ENCODE measurements around the gene MC1R. TPM values are rescaled to one million over a fixed set of nuclear protein-coding genes. Genes with fewer than 3 reads are reported as not detected.
"Not testable (repeated sequence)": the region's sequence is repeated elsewhere in the genome, so short reads cannot be mapped to it uniquely, and the experiment has no call there.

Gene MC1R
- total and polyA plus RNA-seq, 4 experiments from 2014 or later, result 0.22 to 13.5 (median 12.6) TPM; not detected in 1

DNA sequence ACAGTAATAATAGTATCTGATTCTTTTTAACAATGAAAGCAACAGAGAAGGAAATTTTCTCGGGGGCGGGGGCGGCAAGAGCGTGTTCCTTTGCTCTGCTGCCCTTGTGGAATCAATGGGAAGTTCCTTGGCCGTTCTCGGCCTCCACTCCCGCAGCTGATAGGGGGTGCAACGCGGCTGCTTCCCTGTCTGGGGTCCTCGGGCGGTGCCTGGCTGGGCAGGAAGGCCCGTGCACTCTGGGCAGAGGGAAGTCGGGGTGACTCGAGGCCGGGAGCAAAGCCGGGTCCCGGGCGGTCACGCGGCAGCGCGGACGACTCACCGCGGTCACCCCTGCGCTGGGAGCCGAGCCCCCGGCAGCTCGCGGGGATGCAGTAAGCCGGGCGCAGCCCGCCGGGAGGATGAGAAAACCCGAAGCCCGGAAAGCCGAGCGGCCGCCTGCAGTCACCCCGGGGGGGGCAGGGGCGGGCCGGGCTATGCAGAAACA, 7.0 kb downstream of the MC1R start:
- intact Hi-C loops (cut with micrococcal nuclease), result loop anchor here (1.0 kb wide), 1 partner anchor 22 kb away; no protein-coding TSS in a partner anchor
- POLR2A ChIA-PET (ENCODE audit: partially characterized antibody), result interaction anchor here (1.1 to 1.3 kb wide), 2 partner anchors 8 to 52 kb away, joined by 3 read pairs; partner anchors contain the start of gene TCF25

DNA sequence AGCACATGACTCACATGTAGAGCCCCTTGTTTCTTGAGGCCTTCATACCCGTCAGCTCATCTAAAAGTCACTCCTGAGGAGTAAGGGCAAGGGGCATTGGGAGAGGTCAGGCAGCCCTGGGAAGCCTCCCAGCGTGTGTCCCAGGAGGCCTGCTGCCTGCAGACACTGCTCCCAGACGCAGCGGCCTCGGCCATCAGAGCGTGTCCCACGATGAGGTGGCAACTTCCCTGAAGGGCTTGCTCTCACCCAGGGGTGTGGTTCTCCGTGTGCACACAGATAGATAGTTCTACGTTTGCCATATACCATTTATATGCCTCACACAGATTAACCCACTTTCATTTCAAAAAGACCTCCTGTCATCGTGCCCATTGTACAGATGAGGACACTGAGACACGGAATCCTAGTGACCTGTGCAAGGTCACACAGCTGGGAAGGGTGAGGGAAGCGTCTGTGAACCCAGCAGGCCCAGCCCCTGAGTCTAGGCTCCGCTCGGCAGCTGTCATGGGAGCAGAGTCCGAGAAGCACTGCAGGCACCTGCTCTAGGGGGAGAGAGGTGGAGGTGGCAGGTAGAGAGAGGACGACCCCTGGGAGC, 12.7 kb downstream of the MC1R start:
- Mint-ChIP-seq H3K27me3 (peaks cover 8 to 14% of the 10 kb centered on the region in 2 donors), H3K9me3 (no peaks in the 10 kb centered on the region), H3K36me3 (no peaks in the 10 kb centered on the region), H3K27ac (no peak overlapping the region), H3K4me3 (no peak overlapping the region), H3K4me1 (no peaks in the 10 kb centered on the region)
- H3K27me3 ChIP-seq (ENCODE audit: insufficient read depth, low read length), result peaks cover 6% of the 10 kb centered on the region
- H3K36me3 ChIP-seq (ENCODE audit: insufficient read depth, low read length), result no peaks in the 10 kb centered on the region
- no peak overlapping the region for H3K4me3 ChIP-seq (ENCODE audit: low read length in 2 of 2)
- ChIA-PET POLR2A (ENCODE audit: partially characterized antibody) (no interaction called here), CTCF (ENCODE audit: partially characterized antibody) (no interaction called here)
- H3K9me3 ChIP-seq (ENCODE audit: control insufficient read depth in 1 of 2, low read length in 2 of 2), result no peaks in the 10 kb centered on the region
- intact Hi-C loops (cut with micrococcal nuclease), result no loop called here
- no peak overlapping the region for H3K27ac ChIP-seq (ENCODE audit: low read depth, low read length)
- H3K4me1 ChIP-seq (ENCODE audit: insufficient read depth, low read length), result peaks cover 3% of the 10 kb centered on the region
- DNase-seq, result no peak

More for the DNA sequence above, 7.0 kb downstream of the MC1R start:
- H3K4me3 Mint-ChIP-seq, result peak overlapping the region in 5 of 8 donors; percentile 11 to 70 (median 46)
- H3K9me3 ChIP-seq (ENCODE audit: control insufficient read depth in 1 of 2, low read length in 2 of 2), result no peaks in the 10 kb centered on the region
- H3K27ac Mint-ChIP-seq, result no peak overlapping the region
- H3K36me3 ChIP-seq (ENCODE audit: insufficient read depth, low read length), result no peaks in the 10 kb centered on the region
- H3K36me3 Mint-ChIP-seq, result no peaks in the 10 kb centered on the region
- peaks cover 0 to 2% (median 0%) of the 10 kb centered on the region in 8 donors for H3K9me3 Mint-ChIP-seq
- no peak overlapping the region for H3K27ac ChIP-seq (ENCODE audit: low read depth, low read length)
- peaks cover 52% of the 10 kb centered on the region for H3K4me1 ChIP-seq (ENCODE audit: insufficient read depth, low read length)
- peaks cover 5 to 21% of the 10 kb centered on the region in 2 donors for H3K27me3 Mint-ChIP-seq
- peaks cover 8 to 22% (median 16%) of the 10 kb centered on the region in 4 donors for H3K4me1 Mint-ChIP-seq
- DNase-seq, result no peak
- peaks cover 16% of the 10 kb centered on the region for H3K27me3 ChIP-seq (ENCODE audit: insufficient read depth, low read length)
- no peak overlapping the region for H3K4me3 ChIP-seq (ENCODE audit: low read length in 2 of 2)
- CTCF ChIA-PET (ENCODE audit: partially characterized antibody), result interaction anchor here (2.1 kb wide), 1 partner anchor 15 kb away, joined by 7 read pairs; no protein-coding TSS in a partner anchor

DNA sequence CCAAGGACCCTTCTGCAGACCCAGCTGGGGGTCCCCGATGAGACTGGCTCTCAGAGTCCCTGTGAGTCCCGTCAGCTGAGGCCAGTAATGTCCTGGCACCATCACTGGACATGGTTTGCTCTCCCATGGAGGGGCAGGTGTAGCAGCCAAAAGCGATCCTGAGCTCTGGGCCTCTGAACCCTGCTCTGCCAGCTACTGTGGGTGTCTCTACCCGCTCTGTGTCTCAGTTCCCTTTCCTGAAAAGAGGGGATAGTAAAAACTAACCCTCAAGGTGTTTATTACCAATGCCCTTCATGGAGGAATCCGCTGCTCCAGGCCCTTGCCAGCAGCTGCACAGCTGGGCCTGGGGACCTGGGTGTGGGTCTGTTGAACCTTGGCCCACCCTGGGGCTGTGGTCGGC, 13.3 kb downstream of the MC1R start:
- Mint-ChIP-seq H3K9me3 (no peaks in the 10 kb centered on the region), H3K4me1 (no peaks in the 10 kb centered on the region), H3K36me3 (no peaks in the 10 kb centered on the region), H3K27ac (no peak overlapping the region), H3K4me3 (no peak overlapping the region), H3K27me3 (peaks cover 5 to 11% of the 10 kb centered on the region in 2 donors)
- H3K4me1 ChIP-seq (ENCODE audit: insufficient read depth, low read length), result no peaks in the 10 kb centered on the region
- CTCF ChIA-PET (ENCODE audit: partially characterized antibody), result no interaction called here
- POLR2A ChIA-PET (ENCODE audit: partially characterized antibody), result no interaction called here
- H3K27ac ChIP-seq (ENCODE audit: low read depth, low read length), result no peak overlapping the region
- intact Hi-C loops (cut with micrococcal nuclease), result no loop called here
- peaks cover 6% of the 10 kb centered on the region for H3K27me3 ChIP-seq (ENCODE audit: insufficient read depth, low read length)
- H3K9me3 ChIP-seq (ENCODE audit: control insufficient read depth in 1 of 2, low read length in 2 of 2), result no peaks in the 10 kb centered on the region
- DNase-seq, result no peak
- no peaks in the 10 kb centered on the region for H3K36me3 ChIP-seq (ENCODE audit: insufficient read depth, low read length)
- no peak overlapping the region for H3K4me3 ChIP-seq (ENCODE audit: low read length in 2 of 2)

DNA sequence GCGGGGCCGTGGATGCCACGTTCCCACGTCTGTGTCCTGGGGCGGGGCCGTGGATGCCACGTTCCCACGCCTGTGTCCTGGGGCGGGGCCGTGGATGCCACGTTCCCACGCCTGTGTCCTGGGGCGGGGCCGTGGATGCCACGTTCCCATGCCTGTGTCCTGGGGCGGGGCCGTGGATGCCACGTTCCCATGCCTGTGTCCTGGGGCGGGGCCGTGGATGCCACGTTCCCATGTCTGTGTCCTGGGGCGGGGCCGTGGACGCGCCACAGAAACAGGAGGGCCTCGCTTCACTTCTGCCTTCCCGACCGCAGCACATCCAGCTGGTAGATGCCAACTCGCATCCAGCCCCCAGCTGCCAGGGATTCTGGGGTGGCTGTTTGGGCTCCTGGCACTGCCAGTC, 15.4 kb downstream of the MC1R start:
- DNase-seq; H3K27me3 Mint-ChIP-seq; H3K27ac ChIP-seq (ENCODE audit: low read depth, low read length); H3K4me1 Mint-ChIP-seq; intact Hi-C loops (cut with micrococcal nuclease); H3K27ac Mint-ChIP-seq; H3K4me3 ChIP-seq (ENCODE audit: low read length in 2 of 2); H3K9me3 Mint-ChIP-seq; H3K9me3 ChIP-seq (ENCODE audit: control insufficient read depth in 1 of 2, low read length in 2 of 2); H3K36me3 ChIP-seq (ENCODE audit: insufficient read depth, low read length); H3K27me3 ChIP-seq (ENCODE audit: insufficient read depth, low read length); H3K36me3 Mint-ChIP-seq; POLR2A ChIA-PET (ENCODE audit: partially characterized antibody); H3K4me1 ChIP-seq (ENCODE audit: insufficient read depth, low read length); H3K4me3 Mint-ChIP-seq: not testable (repeated sequence)
- CTCF ChIA-PET (ENCODE audit: partially characterized antibody), result interaction anchor here (1.3 kb wide), 1 partner anchor 14 kb away, joined by 3 read pairs; no protein-coding TSS in a partner anchor

DNA sequence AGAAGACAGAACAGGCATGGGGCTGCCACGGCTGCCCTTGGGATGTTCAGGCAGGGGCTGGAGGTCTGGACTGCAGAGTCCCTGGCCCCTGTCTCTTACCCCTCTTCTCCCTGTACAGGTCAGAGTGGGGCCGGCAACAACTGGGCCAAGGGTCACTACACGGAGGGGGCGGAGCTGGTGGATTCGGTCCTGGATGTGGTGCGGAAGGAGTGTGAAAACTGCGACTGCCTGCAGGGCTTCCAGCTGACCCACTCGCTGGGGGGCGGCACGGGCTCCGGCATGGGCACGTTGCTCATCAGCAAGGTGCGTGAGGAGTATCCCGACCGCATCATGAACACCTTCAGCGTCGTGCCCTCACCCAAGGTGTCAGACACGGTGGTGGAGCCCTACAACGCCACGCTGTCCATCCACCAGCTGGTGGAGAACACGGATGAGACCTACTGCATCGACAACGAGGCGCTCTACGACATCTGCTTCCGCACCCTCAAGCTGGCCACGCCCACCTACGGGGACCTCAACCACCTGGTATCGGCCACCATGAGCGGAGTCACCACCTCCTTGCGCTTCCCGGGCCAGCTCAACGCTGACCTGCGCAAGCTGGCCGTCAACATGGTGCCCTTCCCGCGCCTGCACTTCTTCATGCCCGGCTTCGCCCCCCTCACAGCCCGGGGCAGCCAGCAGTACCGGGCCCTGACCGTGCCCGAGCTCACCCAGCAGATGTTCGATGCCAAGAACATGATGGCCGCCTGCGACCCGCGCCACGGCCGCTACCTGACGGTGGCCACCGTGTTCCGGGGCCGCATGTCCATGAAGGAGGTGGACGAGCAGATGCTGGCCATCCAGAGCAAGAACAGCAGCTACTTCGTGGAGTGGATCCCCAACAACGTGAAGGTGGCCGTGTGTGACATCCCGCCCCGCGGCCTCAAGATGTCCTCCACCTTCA, 16.2 kb downstream of the MC1R start:
- no peaks in the 10 kb centered on the region for H3K36me3 Mint-ChIP-seq
- Histone ChIP-seq H3K4me1 (ENCODE audit: insufficient read depth, low read length) (no peaks in the 10 kb centered on the region), H3K27me3 (ENCODE audit: insufficient read depth, low read length) (no peaks in the 10 kb centered on the region), H3K9me3 (ENCODE audit: control insufficient read depth in 1 of 2, low read length in 2 of 2) (no peaks in the 10 kb centered on the region), H3K4me3 (ENCODE audit: low read length in 2 of 2) (no peak overlapping the region), H3K36me3 (ENCODE audit: insufficient read depth, low read length) (no peaks in the 10 kb centered on the region), H3K27ac (ENCODE audit: low read depth, low read length) (no peak overlapping the region)
- peaks cover 4 to 8% of the 10 kb centered on the region in 2 donors for H3K27me3 Mint-ChIP-seq
- no peak overlapping the region for H3K4me3 Mint-ChIP-seq
- POLR2A ChIA-PET (ENCODE audit: partially characterized antibody), result no interaction called here
- no peaks in the 10 kb centered on the region for H3K4me1 Mint-ChIP-seq
- intact Hi-C loops (cut with micrococcal nuclease), result no loop called here
- DNase-seq, result no peak
- CTCF ChIA-PET (ENCODE audit: partially characterized antibody), result no interaction called here
- H3K27ac Mint-ChIP-seq, result no peak overlapping the region
- H3K9me3 Mint-ChIP-seq, result no peaks in the 10 kb centered on the region

DNA sequence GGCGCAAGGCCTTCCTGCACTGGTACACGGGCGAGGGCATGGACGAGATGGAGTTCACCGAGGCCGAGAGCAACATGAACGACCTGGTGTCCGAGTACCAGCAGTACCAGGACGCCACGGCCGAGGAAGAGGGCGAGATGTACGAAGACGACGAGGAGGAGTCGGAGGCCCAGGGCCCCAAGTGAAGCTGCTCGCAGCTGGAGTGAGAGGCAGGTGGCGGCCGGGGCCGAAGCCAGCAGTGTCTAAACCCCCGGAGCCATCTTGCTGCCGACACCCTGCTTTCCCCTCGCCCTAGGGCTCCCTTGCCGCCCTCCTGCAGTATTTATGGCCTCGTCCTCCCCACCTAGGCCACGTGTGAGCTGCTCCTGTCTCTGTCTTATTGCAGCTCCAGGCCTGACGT, 17.0 kb downstream of the MC1R start:
- POLR2A ChIA-PET (ENCODE audit: partially characterized antibody); H3K27ac Mint-ChIP-seq; intact Hi-C loops (cut with micrococcal nuclease); H3K27ac ChIP-seq (ENCODE audit: low read depth, low read length); H3K4me1 Mint-ChIP-seq; H3K9me3 ChIP-seq (ENCODE audit: control insufficient read depth in 1 of 2, low read length in 2 of 2); H3K4me3 ChIP-seq (ENCODE audit: low read length in 2 of 2); H3K36me3 ChIP-seq (ENCODE audit: insufficient read depth, low read length); H3K4me3 Mint-ChIP-seq; H3K27me3 Mint-ChIP-seq; H3K9me3 Mint-ChIP-seq; H3K36me3 Mint-ChIP-seq; CTCF ChIA-PET (ENCODE audit: partially characterized antibody); H3K27me3 ChIP-seq (ENCODE audit: insufficient read depth, low read length); DNase-seq; H3K4me1 ChIP-seq (ENCODE audit: insufficient read depth, low read length): not testable (repeated sequence)

DNA sequence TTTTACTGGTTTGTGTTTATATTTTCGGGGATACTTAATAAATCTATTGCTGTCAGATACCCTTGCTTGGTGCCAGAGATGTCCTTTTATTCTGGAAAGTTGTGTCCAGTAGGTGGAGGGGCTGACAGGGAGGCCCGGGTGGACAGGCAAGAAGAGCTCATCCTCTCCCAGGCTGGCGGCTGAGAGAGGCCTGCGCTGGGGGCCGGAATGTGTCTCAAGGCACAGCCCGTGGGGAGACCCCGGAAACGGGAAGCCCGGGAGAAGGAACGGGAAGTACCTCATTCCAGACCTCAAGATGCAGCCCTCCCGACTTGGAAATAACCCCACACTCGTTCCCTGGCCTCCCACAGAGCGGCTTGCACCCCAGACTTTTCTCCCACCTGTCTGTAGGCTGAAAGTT, 17.4 kb downstream of the MC1R start:
- no peak overlapping the region for H3K4me3 ChIP-seq (ENCODE audit: low read length in 2 of 2)
- H3K4me1 ChIP-seq (ENCODE audit: insufficient read depth, low read length), result no peaks in the 10 kb centered on the region
- H3K27me3 Mint-ChIP-seq, result peaks cover 1 to 6% of the 10 kb centered on the region in 2 donors
- no peaks in the 10 kb centered on the region for H3K4me1 Mint-ChIP-seq
- no peak overlapping the region for H3K27ac ChIP-seq (ENCODE audit: low read depth, low read length)
- no peaks in the 10 kb centered on the region for H3K27me3 ChIP-seq (ENCODE audit: insufficient read depth, low read length)
- H3K9me3 ChIP-seq (ENCODE audit: control insufficient read depth in 1 of 2, low read length in 2 of 2), result no peaks in the 10 kb centered on the region
- no peak for DNase-seq
- H3K4me3 Mint-ChIP-seq, result no peak overlapping the region
- intact Hi-C loops (cut with micrococcal nuclease), result no loop called here
- H3K36me3 ChIP-seq (ENCODE audit: insufficient read depth, low read length), result no peaks in the 10 kb centered on the region
- ChIA-PET POLR2A (ENCODE audit: partially characterized antibody) (no interaction called here), CTCF (ENCODE audit: partially characterized antibody) (no interaction called here)
- no peaks in the 10 kb centered on the region for H3K9me3 Mint-ChIP-seq
- H3K36me3 Mint-ChIP-seq, result no peaks in the 10 kb centered on the region
- no peak overlapping the region for H3K27ac Mint-ChIP-seq

All from CD4-positive, alpha-beta memory T cell (primary cell).